Measurements from ENCODE around the gene TNNT2.

Gene TNNT2

GRCh38 chr1:201403359-201403758 is 25.9 kb upstream of the TNNT2 start:
- no peak for DNase-seq (ENCODE audit: low read depth, low spot score)

- DNase-seq (ENCODE audit: low read depth, low spot score) = no peak
Observed at GRCh38 chr1:201401700-201402099, 24.2 kb upstream of the TNNT2 start.

GRCh38 chr1:201400852-201401230 is 23.4 kb upstream of the TNNT2 start:
- DNase-seq (ENCODE audit: low read depth, low spot score) = no peak

GRCh38 chr1:201400212-201400851 is 22.9 kb upstream of the TNNT2 start:
- DNase-seq (ENCODE audit: low read depth, low spot score) = no peak

GRCh38 chr1:201399352-201400126 is 22.1 kb upstream of the TNNT2 start:
- DNase-seq (ENCODE audit: low read depth, low spot score) = no peak

GRCh38 chr1:201399018-201399351 is 21.5 kb upstream of the TNNT2 start, which contains the start of gene LAD1:
LAD1 (minus strand) TSS chr1:201399324; CDS start chr1:201399306, 18 bp downstream.
- DNase-seq (ENCODE audit: low read depth, low spot score) = no peak

GRCh38 chr1:201397675-201398074 is 20.2 kb upstream of the TNNT2 start:
- no peak for DNase-seq (ENCODE audit: low read depth, low spot score)

GRCh38 chr1:201396861-201397464 is 19.5 kb upstream of the TNNT2 start:
- DNase-seq (ENCODE audit: low read depth, low spot score) = no peak

- no peak for DNase-seq (ENCODE audit: low read depth, low spot score)
Observed at GRCh38 chr1:201395936-201396335, 18.5 kb upstream of the TNNT2 start.

- DNase-seq (ENCODE audit: low read depth, low spot score) = no peak
Observed at GRCh38 chr1:201394591-201394990, 17.1 kb upstream of the TNNT2 start.

- no peak for DNase-seq (ENCODE audit: low read depth, low spot score)
Observed at GRCh38 chr1:201393076-201393475, 15.6 kb upstream of the TNNT2 start.

GRCh38 chr1:201391651-201392511 is 14.4 kb upstream of the TNNT2 start:
- DNase-seq (ENCODE audit: low read depth, low spot score) = no peak

GRCh38 chr1:201391225-201391624 is 13.7 kb upstream of the TNNT2 start:
- no peak for DNase-seq (ENCODE audit: low read depth, low spot score)

GRCh38 chr1:201389051-201389450 is 11.6 kb upstream of the TNNT2 start:
- DNase-seq (ENCODE audit: low read depth, low spot score) = no peak

- no peak for DNase-seq (ENCODE audit: low read depth, low spot score)
Observed at GRCh38 chr1:201386208-201386607, 8.7 kb upstream of the TNNT2 start.

GRCh38 chr1:201385299-201385891 is 7.9 kb upstream of the TNNT2 start:
- DNase-seq (ENCODE audit: low read depth, low spot score) = no peak

- no peak for DNase-seq (ENCODE audit: low read depth, low spot score)
Observed at GRCh38 chr1:201384406-201384782, 6.9 kb upstream of the TNNT2 start.

- no peak for DNase-seq (ENCODE audit: low read depth, low spot score)
Observed at GRCh38 chr1:201383647-201384405, 6.3 kb upstream of the TNNT2 start.

GRCh38 chr1:201381130-201381529 is 3.6 kb upstream of the TNNT2 start:
- no peak for DNase-seq (ENCODE audit: low read depth, low spot score)

GRCh38 chr1:201379733-201380242 is 2.3 kb upstream of the TNNT2 start:
- DNase-seq (ENCODE audit: low read depth, low spot score) = no peak

- DNase-seq (ENCODE audit: low read depth, low spot score) = no peak
Observed at GRCh38 chr1:201378804-201379203, 1.3 kb upstream of the TNNT2 start.
